HuH-7.5 (cell line): ENCODE data around the gene SOWAHB.

Experiments used
- DNase-seq: peaks from one replicate; pipeline ENCODE4 v3.0.0; 2011; ENCODE audit warnings: low spot score

Gene SOWAHB

GRCh38 chr4:76897536-76898384 lies at the start of gene SOWAHB:
Gene SOWAHB, minus strand, starts transcription at chr4:76898144. Its CDS starts 295 bp downstream, at chr4:76897849.
- DNase-seq, result peak; percentile 87

- peak; percentile 14 for DNase-seq
Observed at GRCh38 chr4:76947369-76947768, 49.4 kb upstream of the SOWAHB start.

GRCh38 chr4:76943790-76944189 lies 45.8 kb upstream of the SOWAHB start:
- no peak for DNase-seq

GRCh38 chr4:76943129-76943620 lies 45.2 kb upstream of the SOWAHB start:
- DNase-seq, result no peak

- no peak for DNase-seq
Observed at GRCh38 chr4:76939184-76939583, 41.2 kb upstream of the SOWAHB start.

GRCh38 chr4:76931576-76932276 lies 33.8 kb upstream of the SOWAHB start:
- DNase-seq, result peak; percentile 31

- no peak for DNase-seq
Observed at GRCh38 chr4:76931087-76931486, 33.1 kb upstream of the SOWAHB start.

GRCh38 chr4:76930685-76931084 lies 32.7 kb upstream of the SOWAHB start:
- DNase-seq, result no peak

GRCh38 chr4:76926841-76927240 lies 28.9 kb upstream of the SOWAHB start:
- DNase-seq, result no peak

GRCh38 chr4:76923619-76924357 lies 25.8 kb upstream of the SOWAHB start:
- DNase-seq, result no peak

GRCh38 chr4:76920715-76921114 lies 22.8 kb upstream of the SOWAHB start:
- no peak for DNase-seq

GRCh38 chr4:76909711-76910110 lies 11.8 kb upstream of the SOWAHB start:
- DNase-seq, result no peak

- DNase-seq, result no peak
Observed at GRCh38 chr4:76905521-76905920, 7.6 kb upstream of the SOWAHB start.

GRCh38 chr4:76904646-76905190 lies 6.8 kb upstream of the SOWAHB start:
- DNase-seq, result no peak

- DNase-seq, result peak; percentile 78
Observed at GRCh38 chr4:76902233-76902890, 4.4 kb upstream of the SOWAHB start.

GRCh38 chr4:76898949-76899645 lies 1.2 kb upstream of the SOWAHB start:
- no peak for DNase-seq

- no peak for DNase-seq
Observed at GRCh38 chr4:76898385-76898692, 395 bp upstream of the SOWAHB start.

GRCh38 chr4:76896614-76897535 lies 1.1 kb downstream of the SOWAHB start:
- DNase-seq, result peak; percentile 26

GRCh38 chr4:76896048-76896447 lies 1.9 kb downstream of the SOWAHB start:
- DNase-seq, result no peak

- no peak for DNase-seq
Observed at GRCh38 chr4:76895619-76896018, 2.3 kb downstream of the SOWAHB start.
